Ovary (tissue), 3 donors: ENCODE results near the gene TSPEAR.
"Not testable (repeated sequence)": the region's sequence is repeated elsewhere in the genome, so short reads cannot be mapped to it uniquely, and the experiment has no call there.

Experiments
- EP300 ChIP-seq: sonication (generic); formaldehyde crosslinking; IDR thresholded peaks from one replicate; pipeline ENCODE4 v1.6.1; 2017; ENCODE audit warnings: antibody characterized with exemption
- POLR2A ChIP-seq: fragments of 450-650 bp; IDR thresholded peaks from one replicate; pipeline ENCODE4 v1.6.1; 2017; ENCODE audit warnings: antibody characterized with exemption, mild to moderate bottlenecking, moderate library complexity
- TF ChIP-seq, protein P1 (sequence below), 3 donors: fragments of 450-650 bp in 2 of 3; fragments of 200-600 bp in 1 of 3; IDR thresholded peaks; one replicate each; pipeline versions ENCODE4 v1.5.1 to v1.8.0; 2016 to 2022; ENCODE audit warnings: antibody characterized with exemption in 3 of 3, mild to moderate bottlenecking in 1 of 3
- donor health status: DM: no; HTN: no; CAD: no.

DNA sequence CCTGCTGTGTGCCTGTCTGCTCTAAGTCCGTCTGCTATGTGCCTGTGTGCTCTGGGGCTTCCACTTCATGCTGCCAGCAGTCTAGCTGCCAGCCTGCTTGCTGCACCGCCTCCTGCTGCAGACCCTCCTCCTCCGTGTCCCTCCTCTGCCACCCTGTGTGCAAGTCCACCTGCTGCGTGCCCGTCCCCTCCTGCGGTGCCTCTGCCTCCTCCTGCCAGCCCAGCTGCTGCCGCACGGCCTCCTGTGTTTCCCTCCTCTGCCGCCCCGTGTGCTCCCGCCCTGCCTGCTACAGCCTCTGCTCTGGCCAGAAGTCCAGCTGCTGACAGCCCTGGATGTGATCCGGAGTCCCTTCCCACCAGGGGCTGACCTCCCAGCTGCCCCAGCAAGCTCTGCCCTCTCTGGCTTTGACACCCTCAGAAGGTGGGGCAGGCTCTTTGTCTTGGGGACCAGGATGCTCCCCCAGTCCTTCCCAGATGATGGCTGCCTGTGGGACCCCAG lies 73.5 kb downstream of the TSPEAR start:
- TF ChIP-seq, protein P1, sequence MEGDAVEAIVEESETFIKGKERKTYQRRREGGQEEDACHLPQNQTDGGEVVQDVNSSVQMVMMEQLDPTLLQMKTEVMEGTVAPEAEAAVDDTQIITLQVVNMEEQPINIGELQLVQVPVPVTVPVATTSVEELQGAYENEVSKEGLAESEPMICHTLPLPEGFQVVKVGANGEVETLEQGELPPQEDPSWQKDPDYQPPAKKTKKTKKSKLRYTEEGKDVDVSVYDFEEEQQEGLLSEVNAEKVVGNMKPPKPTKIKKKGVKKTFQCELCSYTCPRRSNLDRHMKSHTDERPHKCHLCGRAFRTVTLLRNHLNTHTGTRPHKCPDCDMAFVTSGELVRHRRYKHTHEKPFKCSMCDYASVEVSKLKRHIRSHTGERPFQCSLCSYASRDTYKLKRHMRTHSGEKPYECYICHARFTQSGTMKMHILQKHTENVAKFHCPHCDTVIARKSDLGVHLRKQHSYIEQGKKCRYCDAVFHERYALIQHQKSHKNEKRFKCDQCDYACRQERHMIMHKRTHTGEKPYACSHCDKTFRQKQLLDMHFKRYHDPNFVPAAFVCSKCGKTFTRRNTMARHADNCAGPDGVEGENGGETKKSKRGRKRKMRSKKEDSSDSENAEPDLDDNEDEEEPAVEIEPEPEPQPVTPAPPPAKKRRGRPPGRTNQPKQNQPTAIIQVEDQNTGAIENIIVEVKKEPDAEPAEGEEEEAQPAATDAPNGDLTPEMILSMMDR (IDR thresholded peaks at IDR 0.05) = not testable (repeated sequence)
- TF ChIP-seq POLR2A, EP300: not testable (repeated sequence)
